Dermis microvascular lymphatic vessel endothelial cell (primary cell): ENCODE measurements around the gene CLEC16A. TPM values are rescaled to one million over a fixed set of nuclear protein-coding genes. Genes with fewer than 3 reads are reported as not detected.
"Not testable (repeated sequence)": the region's sequence is repeated elsewhere in the genome, so short reads cannot be mapped to it uniquely, and the experiment has no call there.

Experiments used
- DNase-seq, 2 donors: peaks; one replicate each; pipeline versions ENCODE4 v3.0.0 to v3.0.0-alpha.2; 2010; ENCODE audit warnings: low read depth in 2 of 2
- total RNA-seq: library from RNA; depleted of rRNA; stranded (reverse); fragments of >200 nt; gene quantifications from 2 replicates; pipeline ENCODE4 v1.2.1, GENCODE V29; 2014

CLEC16A gene
- total RNA-seq, 1 donor from 2014 or later: 10.5 TPM

DNA sequence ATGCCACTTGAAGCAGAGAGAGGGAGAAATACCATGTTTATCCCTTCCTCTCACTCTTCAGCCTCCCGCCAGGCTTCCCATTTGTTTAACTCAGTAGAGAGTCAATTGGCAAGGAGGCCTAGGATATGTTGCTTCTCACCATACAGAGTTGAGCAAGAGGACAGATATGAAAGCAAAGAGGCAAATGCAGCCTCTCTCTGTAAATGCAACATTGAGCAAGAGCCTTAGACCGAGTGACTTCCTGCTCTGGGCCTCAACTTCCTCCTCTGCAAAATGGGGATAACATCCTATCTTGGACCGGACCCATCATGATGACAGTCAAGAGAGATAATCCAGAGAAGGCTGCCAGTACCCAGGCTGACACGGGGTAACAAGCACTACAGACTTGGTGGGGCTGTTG, 274.8 kb downstream of the CLEC16A start:
- no peak for DNase-seq

DNA sequence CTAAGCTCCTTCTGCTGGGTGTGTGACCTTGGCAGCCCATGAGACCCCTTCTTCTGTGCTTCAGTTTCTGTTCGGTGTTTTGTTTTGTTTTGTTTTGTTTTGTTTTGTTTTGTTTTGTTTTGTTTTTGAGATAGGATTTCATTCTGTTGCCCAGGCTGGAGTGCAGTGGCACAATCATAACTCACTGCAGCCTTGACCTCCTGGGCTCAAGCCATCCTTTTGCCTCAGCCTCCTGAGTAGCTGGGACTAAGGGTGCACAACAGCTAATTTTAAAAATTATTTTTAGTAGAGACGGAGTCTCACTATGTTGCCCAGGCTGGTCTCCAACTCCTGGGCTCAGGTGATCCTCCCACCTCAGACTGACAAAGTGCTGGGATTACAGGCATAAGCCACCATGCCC, 276.1 kb downstream of the CLEC16A start:
- DNase-seq: not testable (repeated sequence)

DNA sequence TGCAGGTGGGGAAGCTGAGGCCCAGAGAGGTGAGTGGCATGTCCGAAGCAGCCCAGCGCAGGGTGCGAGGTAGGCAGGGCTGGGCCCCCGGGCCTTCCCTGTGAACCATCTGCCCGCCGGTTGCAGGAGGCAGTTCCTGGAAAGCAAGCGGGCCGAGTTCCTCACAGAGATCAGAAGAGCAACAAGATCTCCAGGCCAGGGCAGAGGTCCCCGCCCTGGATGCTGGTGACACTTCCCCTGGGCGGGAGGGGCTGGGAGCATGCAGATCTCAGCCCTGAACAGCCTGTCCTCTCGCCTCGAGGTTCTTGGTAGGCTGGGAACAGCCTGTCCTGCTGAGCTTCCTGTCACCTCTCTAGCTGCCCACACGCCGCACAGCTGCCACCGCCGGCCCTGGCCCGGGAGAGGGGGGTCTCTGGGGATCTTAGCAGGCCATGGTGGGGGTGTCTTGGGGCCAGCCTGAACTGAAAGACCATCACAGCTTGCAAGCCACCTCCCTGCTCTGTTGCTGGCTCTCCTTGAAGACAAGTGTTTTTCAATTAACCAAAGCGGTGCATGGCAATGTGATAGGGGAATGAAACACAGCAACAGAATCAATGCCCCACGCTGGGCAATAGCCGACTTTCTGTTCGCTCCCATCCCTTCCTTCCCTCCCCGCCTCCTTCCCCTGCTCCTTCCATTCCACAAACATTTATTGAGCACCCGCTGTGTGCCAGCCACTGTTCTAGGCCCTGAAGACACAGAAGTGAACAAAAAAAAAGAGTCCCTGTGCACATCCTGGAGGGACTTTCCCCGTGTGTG, 279.9 kb downstream of the CLEC16A start:
- no peak for DNase-seq

DNA sequence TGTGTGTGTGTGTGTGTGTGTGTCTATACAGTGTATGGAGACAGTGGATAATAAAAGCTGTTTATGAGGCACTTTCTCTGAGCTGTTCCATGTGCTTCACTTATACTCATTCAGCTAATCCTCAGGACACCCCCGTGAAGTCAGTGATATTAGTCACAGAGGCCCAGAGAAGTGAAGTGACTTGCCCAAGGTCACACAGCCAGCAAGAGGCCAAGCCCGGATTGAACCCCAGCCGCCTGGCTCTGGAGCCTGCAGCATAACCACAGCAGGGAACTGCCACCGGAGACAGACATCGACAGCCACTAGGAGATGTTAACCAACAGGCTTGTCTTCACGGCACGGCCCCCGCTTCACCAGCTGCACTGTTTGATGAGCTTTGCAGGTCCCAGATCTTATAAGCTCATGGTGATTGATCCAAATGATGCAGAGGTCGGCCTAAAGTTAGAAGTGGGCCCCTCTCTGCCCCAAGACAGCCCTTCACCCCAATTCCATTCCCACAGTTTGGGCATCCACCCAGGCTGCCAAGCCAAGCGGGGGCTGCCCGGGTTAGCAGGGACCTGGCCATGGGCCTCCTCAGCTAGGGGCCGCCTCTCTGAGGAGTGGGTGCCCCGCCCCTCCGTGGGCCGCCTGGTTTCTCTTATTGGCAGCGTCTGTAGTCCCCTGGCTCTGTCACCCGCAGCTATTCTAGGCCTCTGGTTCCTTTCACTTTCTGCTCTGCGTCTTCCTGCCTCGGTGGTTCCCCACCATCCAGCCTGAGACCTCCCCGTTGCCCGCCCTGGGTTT, 280.7 kb downstream of the CLEC16A start:
- peak in 1 of 2 donors; percentile 26 for DNase-seq

DNA sequence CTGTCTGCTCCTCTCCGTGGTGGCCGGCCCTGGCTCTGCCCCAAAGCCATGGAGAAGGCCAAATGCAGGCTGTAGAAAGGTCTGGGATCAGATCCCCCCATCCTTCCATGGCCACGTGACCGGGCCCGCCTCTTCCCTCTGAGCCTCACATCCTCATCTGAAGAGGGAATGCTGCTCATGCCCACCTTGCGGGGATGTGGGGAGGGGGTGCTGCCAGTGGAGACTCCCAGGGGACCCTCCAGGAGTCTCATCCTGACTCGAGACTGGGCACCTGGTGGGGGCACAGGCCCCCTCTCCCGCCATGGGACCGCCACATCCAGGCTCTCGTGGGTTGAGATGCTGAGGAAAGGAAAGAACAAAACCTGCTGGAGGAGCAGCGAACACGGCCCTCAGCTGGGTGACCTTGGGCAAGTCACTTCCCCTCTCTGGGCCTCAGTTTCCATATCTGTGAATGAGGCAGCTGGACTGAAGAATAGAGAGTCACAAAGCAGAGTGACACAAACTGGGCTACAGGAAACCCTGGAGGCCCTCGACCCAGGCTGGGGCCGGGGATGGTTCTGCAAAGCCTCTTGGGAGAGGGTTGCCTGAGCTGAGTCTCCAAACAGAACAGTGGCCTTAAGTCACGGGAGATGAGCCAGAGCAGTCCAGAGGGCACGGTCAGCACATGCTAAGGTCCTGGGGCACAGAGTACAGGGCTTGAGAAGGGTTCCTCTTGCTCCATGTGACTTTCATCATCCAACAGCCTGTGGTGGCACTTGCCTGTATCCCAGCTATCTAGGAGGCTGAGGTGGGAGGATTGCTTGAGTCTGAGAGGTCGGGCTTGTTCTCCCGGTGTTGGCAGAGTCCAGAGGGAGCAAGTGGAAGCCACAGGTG, 281.5 kb downstream of the CLEC16A start:
- DNase-seq: no peak

DNA sequence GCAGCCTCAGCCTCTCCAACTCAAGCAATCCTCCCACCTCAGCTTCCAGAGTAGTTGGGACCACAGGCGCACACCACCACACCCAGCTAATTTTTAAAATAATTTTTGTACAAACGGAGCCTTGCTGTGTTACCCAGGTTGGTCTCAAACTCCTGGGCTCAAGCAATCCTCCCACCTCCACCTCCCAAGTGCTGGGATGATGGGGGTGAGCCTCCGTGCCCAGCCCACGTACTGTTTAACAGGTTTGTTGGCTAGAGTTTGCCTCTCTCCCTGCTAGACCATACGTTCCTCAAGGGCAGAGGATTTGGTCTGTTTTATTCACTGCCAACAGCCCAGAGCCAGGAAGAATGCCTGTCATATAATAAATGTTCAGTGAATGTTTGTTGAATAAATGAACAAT, 285.1 kb downstream of the CLEC16A start:
- DNase-seq: no peak

DNA sequence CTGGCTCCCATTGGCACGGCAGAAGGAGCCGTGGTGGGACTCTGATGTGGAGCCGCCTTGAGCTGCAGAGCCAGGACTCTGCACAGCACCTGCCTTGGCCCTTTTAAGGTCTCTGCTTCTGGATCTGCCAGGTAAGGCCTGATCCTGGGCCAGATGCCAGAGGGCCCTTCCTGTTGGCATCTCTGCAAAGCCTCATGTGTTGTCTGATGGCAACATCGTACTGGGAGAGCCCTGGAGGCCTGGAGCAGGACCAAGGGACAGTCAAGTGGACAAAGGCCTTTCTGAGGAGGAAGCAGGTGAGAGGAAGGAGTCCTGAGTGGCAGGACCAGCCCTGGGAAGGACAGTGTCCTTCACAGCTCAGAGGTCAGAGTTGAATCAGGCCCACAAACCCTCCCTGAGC, 285.5 kb downstream of the CLEC16A start:
- no peak for DNase-seq

DNA sequence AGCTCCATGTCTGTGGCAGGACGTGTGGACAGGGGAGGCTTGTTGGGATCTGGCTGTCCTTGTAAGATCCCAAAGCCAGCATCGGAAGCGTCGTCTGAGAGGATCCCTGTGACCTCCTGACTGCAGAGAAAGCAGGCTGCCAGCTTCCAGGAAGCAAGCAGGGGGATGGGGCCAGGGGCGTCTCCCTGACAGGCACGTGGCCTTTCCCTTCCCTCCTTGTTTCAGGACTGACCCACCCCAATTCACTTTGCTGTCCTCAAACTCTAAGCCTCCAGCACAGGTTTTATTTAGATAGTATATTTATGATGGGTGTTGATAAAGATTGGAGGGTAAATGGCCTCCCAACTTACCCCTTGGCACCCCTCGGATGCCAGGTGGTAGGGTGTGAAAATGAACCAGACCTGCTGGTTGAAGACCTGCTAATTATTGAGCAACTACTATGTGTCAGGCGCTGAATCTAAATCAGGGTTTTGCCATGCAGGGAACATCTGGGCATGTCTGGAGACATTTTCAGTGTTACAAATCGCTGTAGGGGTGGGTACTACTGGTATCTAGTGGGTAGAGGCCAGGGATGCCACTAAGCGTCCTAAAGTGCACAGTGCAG, 287.1 kb downstream of the CLEC16A start:
- DNase-seq: no peak

Other genes starting within 250 kb of the CLEC16A start
- gene TEKT5, start 249.6 kb upstream of the CLEC16A start, total RNA-seq: not detected in 2 replicates
- gene NUBP1, start 200.7 kb upstream of the CLEC16A start, total RNA-seq: 26.2 and 32.6 TPM in 2 replicates
- gene TVP23A, start 125.8 kb upstream of the CLEC16A start, total RNA-seq: not detected in 2 replicates
- gene CIITA, start 67.4 kb upstream of the CLEC16A start, total RNA-seq: under 0.01 and 0.13 TPM in 2 replicates
- 26.6 and 39.8 TPM in 2 replicates for gene DEXI, start 2.1 kb upstream of the CLEC16A start, total RNA-seq